ENCODE measurements around the gene ISL1.

The ISL1 gene

GRCh38 chr5:51395245-51395644 lies 12.0 kb downstream of the ISL1 start:
- H3K36me3 ChIP-seq (ENCODE audit: control insufficient read depth in 5 of 5, insufficient read depth in 5 of 5, low read length in 5 of 5): no peaks in the 10 kb centered on the region
- no peak overlapping the region for H3K27ac ChIP-seq (ENCODE audit: low read depth, low read length)
- H3K27me3 ChIP-seq (ENCODE audit: control insufficient read depth in 5 of 5, insufficient read depth in 4 of 5, low read length in 5 of 5): peaks cover 23 to 68% (median 53%) of the 10 kb centered on the region in 5 donors
- H3K9ac ChIP-seq (ENCODE audit: low read length in 5 of 5): no peak overlapping the region
- H3K4me1 ChIP-seq (ENCODE audit: control insufficient read depth in 5 of 5, insufficient read depth in 5 of 5, low read length in 5 of 5): peaks cover 0 to 9% (median 4%) of the 10 kb centered on the region in 5 donors
- no peak overlapping the region for H3K4me3 ChIP-seq (ENCODE audit: low read depth in 1 of 5, low read length in 5 of 5)
- H3K9me3 ChIP-seq (ENCODE audit: control insufficient read depth in 5 of 5, low read length in 5 of 5): peaks cover 0 to 3% (median 0%) of the 10 kb centered on the region in 5 donors

- Histone ChIP-seq H3K9me3 (ENCODE audit: control insufficient read depth in 5 of 5, low read length in 5 of 5) (peaks cover 0 to 3% (median 0%) of the 10 kb centered on the region in 5 donors), H3K4me1 (ENCODE audit: control insufficient read depth in 5 of 5, insufficient read depth in 5 of 5, low read length in 5 of 5) (peaks cover 0 to 9% (median 4%) of the 10 kb centered on the region in 5 donors), H3K36me3 (ENCODE audit: control insufficient read depth in 5 of 5, insufficient read depth in 5 of 5, low read length in 5 of 5) (no peaks in the 10 kb centered on the region), H3K4me3 (ENCODE audit: low read depth in 1 of 5, low read length in 5 of 5) (no peak overlapping the region), H3K27ac (ENCODE audit: low read depth, low read length) (no peak overlapping the region), H3K27me3 (ENCODE audit: control insufficient read depth in 5 of 5, insufficient read depth in 4 of 5, low read length in 5 of 5) (peaks cover 20 to 66% (median 50%) of the 10 kb centered on the region in 5 donors), H3K9ac (ENCODE audit: low read length in 5 of 5) (no peak overlapping the region)
Observed at GRCh38 chr5:51395666-51396356, 12.6 kb downstream of the ISL1 start.

- Histone ChIP-seq H3K4me1 (ENCODE audit: control insufficient read depth in 5 of 5, insufficient read depth in 5 of 5, low read length in 5 of 5) (peaks cover 0 to 9% (median 4%) of the 10 kb centered on the region in 5 donors), H3K27me3 (ENCODE audit: control insufficient read depth in 5 of 5, insufficient read depth in 4 of 5, low read length in 5 of 5) (peaks cover 19 to 58% (median 46%) of the 10 kb centered on the region in 5 donors), H3K36me3 (ENCODE audit: control insufficient read depth in 5 of 5, insufficient read depth in 5 of 5, low read length in 5 of 5) (no peaks in the 10 kb centered on the region), H3K4me3 (ENCODE audit: low read depth in 1 of 5, low read length in 5 of 5) (no peak overlapping the region), H3K9me3 (ENCODE audit: control insufficient read depth in 5 of 5, low read length in 5 of 5) (peaks cover 0 to 3% (median 0%) of the 10 kb centered on the region in 5 donors), H3K9ac (ENCODE audit: low read length in 5 of 5) (no peak overlapping the region), H3K27ac (ENCODE audit: low read depth, low read length) (no peak overlapping the region)
Observed at GRCh38 chr5:51396797-51397196, 13.5 kb downstream of the ISL1 start.

GRCh38 chr5:51397996-51398395 lies 14.7 kb downstream of the ISL1 start:
- Histone ChIP-seq H3K9ac (ENCODE audit: low read length in 5 of 5) (no peak overlapping the region), H3K4me1 (ENCODE audit: control insufficient read depth in 5 of 5, insufficient read depth in 5 of 5, low read length in 5 of 5) (peaks cover 0 to 9% (median 4%) of the 10 kb centered on the region in 5 donors), H3K27ac (ENCODE audit: low read depth, low read length) (no peak overlapping the region), H3K36me3 (ENCODE audit: control insufficient read depth in 5 of 5, insufficient read depth in 5 of 5, low read length in 5 of 5) (no peaks in the 10 kb centered on the region), H3K9me3 (ENCODE audit: control insufficient read depth in 5 of 5, low read length in 5 of 5) (peaks cover 0 to 3% (median 0%) of the 10 kb centered on the region in 5 donors), H3K4me3 (ENCODE audit: low read depth in 1 of 5, low read length in 5 of 5) (no peak overlapping the region), H3K27me3 (ENCODE audit: control insufficient read depth in 5 of 5, insufficient read depth in 4 of 5, low read length in 5 of 5) (peaks cover 19 to 55% (median 42%) of the 10 kb centered on the region in 5 donors)

GRCh38 chr5:51398875-51399642 lies 15.8 kb downstream of the ISL1 start:
- H3K27me3 ChIP-seq (ENCODE audit: control insufficient read depth in 5 of 5, insufficient read depth in 4 of 5, low read length in 5 of 5): peaks cover 19 to 49% (median 42%) of the 10 kb centered on the region in 5 donors
- H3K4me1 ChIP-seq (ENCODE audit: control insufficient read depth in 5 of 5, insufficient read depth in 5 of 5, low read length in 5 of 5): peaks cover 0 to 9% (median 4%) of the 10 kb centered on the region in 5 donors
- no peak overlapping the region for H3K27ac ChIP-seq (ENCODE audit: low read depth, low read length)
- no peak overlapping the region for H3K4me3 ChIP-seq (ENCODE audit: low read depth in 1 of 5, low read length in 5 of 5)
- H3K9ac ChIP-seq (ENCODE audit: low read length in 5 of 5): no peak overlapping the region
- no peaks in the 10 kb centered on the region for H3K9me3 ChIP-seq (ENCODE audit: control insufficient read depth in 5 of 5, low read length in 5 of 5)
- H3K36me3 ChIP-seq (ENCODE audit: control insufficient read depth in 5 of 5, insufficient read depth in 5 of 5, low read length in 5 of 5): no peaks in the 10 kb centered on the region

- Histone ChIP-seq H3K9me3 (ENCODE audit: control insufficient read depth in 5 of 5, low read length in 5 of 5) (no peaks in the 10 kb centered on the region), H3K27ac (ENCODE audit: low read depth, low read length) (no peak overlapping the region), H3K4me1 (ENCODE audit: control insufficient read depth in 5 of 5, insufficient read depth in 5 of 5, low read length in 5 of 5) (peaks cover 0 to 9% (median 4%) of the 10 kb centered on the region in 5 donors), H3K9ac (ENCODE audit: low read length in 5 of 5) (no peak overlapping the region), H3K27me3 (ENCODE audit: control insufficient read depth in 5 of 5, insufficient read depth in 4 of 5, low read length in 5 of 5) (peaks cover 19 to 45% (median 41%) of the 10 kb centered on the region in 5 donors), H3K4me3 (ENCODE audit: low read depth in 1 of 5, low read length in 5 of 5) (no peak overlapping the region), H3K36me3 (ENCODE audit: control insufficient read depth in 5 of 5, insufficient read depth in 5 of 5, low read length in 5 of 5) (no peaks in the 10 kb centered on the region)
Observed at GRCh38 chr5:51399643-51400006, 16.4 kb downstream of the ISL1 start.

- Histone ChIP-seq H3K4me3 (ENCODE audit: low read depth in 1 of 5, low read length in 5 of 5) (no peak overlapping the region), H3K4me1 (ENCODE audit: control insufficient read depth in 5 of 5, insufficient read depth in 5 of 5, low read length in 5 of 5) (peaks cover 0 to 4% (median 2%) of the 10 kb centered on the region in 5 donors), H3K9me3 (ENCODE audit: control insufficient read depth in 5 of 5, low read length in 5 of 5) (no peaks in the 10 kb centered on the region), H3K36me3 (ENCODE audit: control insufficient read depth in 5 of 5, insufficient read depth in 5 of 5, low read length in 5 of 5) (no peaks in the 10 kb centered on the region), H3K9ac (ENCODE audit: low read length in 5 of 5) (no peak overlapping the region), H3K27ac (ENCODE audit: low read depth, low read length) (no peak overlapping the region), H3K27me3 (ENCODE audit: control insufficient read depth in 5 of 5, insufficient read depth in 4 of 5, low read length in 5 of 5) (peaks cover 3 to 12% (median 9%) of the 10 kb centered on the region in 5 donors)
Observed at GRCh38 chr5:51404255-51404654, 21.0 kb downstream of the ISL1 start.

GRCh38 chr5:51411921-51412325 lies 28.7 kb downstream of the ISL1 start:
- H3K27me3 ChIP-seq (ENCODE audit: control insufficient read depth in 5 of 5, insufficient read depth in 4 of 5, low read length in 5 of 5): no peaks in the 10 kb centered on the region
- H3K36me3 ChIP-seq (ENCODE audit: control insufficient read depth in 5 of 5, insufficient read depth in 5 of 5, low read length in 5 of 5): no peaks in the 10 kb centered on the region
- H3K4me3 ChIP-seq (ENCODE audit: low read depth in 1 of 5, low read length in 5 of 5): no peak overlapping the region
- no peak overlapping the region for H3K9ac ChIP-seq (ENCODE audit: low read length in 5 of 5)
- H3K4me1 ChIP-seq (ENCODE audit: control insufficient read depth in 5 of 5, insufficient read depth in 5 of 5, low read length in 5 of 5): peaks cover 0 to 15% (median 0%) of the 10 kb centered on the region in 5 donors
- no peaks in the 10 kb centered on the region for H3K9me3 ChIP-seq (ENCODE audit: control insufficient read depth in 5 of 5, low read length in 5 of 5)
- no peak overlapping the region for H3K27ac ChIP-seq (ENCODE audit: low read depth, low read length)

- H3K27me3 ChIP-seq (ENCODE audit: control insufficient read depth in 5 of 5, insufficient read depth in 4 of 5, low read length in 5 of 5): no peaks in the 10 kb centered on the region
- H3K9me3 ChIP-seq (ENCODE audit: control insufficient read depth in 5 of 5, low read length in 5 of 5): no peaks in the 10 kb centered on the region
- H3K4me1 ChIP-seq (ENCODE audit: control insufficient read depth in 5 of 5, insufficient read depth in 5 of 5, low read length in 5 of 5): peaks cover 0 to 15% (median 0%) of the 10 kb centered on the region in 5 donors
- H3K9ac ChIP-seq (ENCODE audit: low read length in 5 of 5): no peak overlapping the region
- H3K36me3 ChIP-seq (ENCODE audit: control insufficient read depth in 5 of 5, insufficient read depth in 5 of 5, low read length in 5 of 5): no peaks in the 10 kb centered on the region
- no peak overlapping the region for H3K4me3 ChIP-seq (ENCODE audit: low read depth in 1 of 5, low read length in 5 of 5)
- H3K27ac ChIP-seq (ENCODE audit: low read depth, low read length): no peak overlapping the region
Observed at GRCh38 chr5:51414516-51414915, 31.3 kb downstream of the ISL1 start.

GRCh38 chr5:51416149-51416548 lies 32.9 kb downstream of the ISL1 start:
- Histone ChIP-seq H3K4me1 (ENCODE audit: control insufficient read depth in 5 of 5, insufficient read depth in 5 of 5, low read length in 5 of 5) (no peaks in the 10 kb centered on the region), H3K27ac (ENCODE audit: low read depth, low read length) (no peak overlapping the region), H3K27me3 (ENCODE audit: control insufficient read depth in 5 of 5, insufficient read depth in 4 of 5, low read length in 5 of 5) (no peaks in the 10 kb centered on the region), H3K9me3 (ENCODE audit: control insufficient read depth in 5 of 5, low read length in 5 of 5) (no peaks in the 10 kb centered on the region), H3K36me3 (ENCODE audit: control insufficient read depth in 5 of 5, insufficient read depth in 5 of 5, low read length in 5 of 5) (no peaks in the 10 kb centered on the region), H3K9ac (ENCODE audit: low read length in 5 of 5) (no peak overlapping the region), H3K4me3 (ENCODE audit: low read depth in 1 of 5, low read length in 5 of 5) (no peak overlapping the region)
